Measurements from ENCODE around the gene ZNF785. TPM values are rescaled to one million over a fixed set of nuclear protein-coding genes. Genes with fewer than 3 reads are reported as not detected.
"Not testable (repeated sequence)": the region's sequence is repeated elsewhere in the genome, so short reads cannot be mapped to it uniquely, and the experiment has no call there.

ZNF785 gene
- total and polyA plus RNA-seq, 9 donors = 7.0 to 29.4 (median 19.9) TPM

GRCh38 chr16:30539000-30539964 is 46.2 kb downstream of the ZNF785 start:
- intact Hi-C loops (cut with DNase I) = loop anchor here in 1 of 4 donors (10.0 kb wide), 1 partner anchor 484 kb away; a partner anchor contains a TSS

GRCh38 chr16:30536391-30537024 is 49.0 kb downstream of the ZNF785 start:
- not testable (repeated sequence) for H3K4me1 ChIP-seq (ENCODE audit: insufficient read depth); H3K9me3 ChIP-seq; H3K4me3 ChIP-seq; H3K36me3 ChIP-seq; H3K27me3 ChIP-seq; DNase-seq
- H3K27ac ChIP-seq = peak overlapping the region in 1 of 2 donors; percentile 83
- intact Hi-C loops (cut with DNase I) = loop anchor here in 1 of 4 donors (10.0 kb wide), 1 partner anchor 482 kb away; a partner anchor contains a TSS
- 90 to 94% (median 92%) methylated on average over 13 of the region's 13 CpGs for WGBS, 3 donors

More at GRCh38 chr16:30539000-30539964, 46.2 kb downstream of the ZNF785 start:
- peak in 1 of 5 donors; percentile 8 for DNase-seq
- Histone ChIP-seq H3K4me1 (ENCODE audit: insufficient read depth) (peaks cover 5% of the 10 kb centered on the region), H3K27ac (no peak overlapping the region), H3K36me3 (no peaks in the 10 kb centered on the region), H3K4me3 (no peak overlapping the region), H3K27me3 (no peaks in the 10 kb centered on the region), H3K9me3 (no peaks in the 10 kb centered on the region)
- WGBS, 3 donors = 88 to 91% (median 90%) methylated on average over 8 of the region's 8 CpGs
- TF ChIP-seq CTCF (IDR thresholded peaks at IDR 0.05) (no peak), EP300 (IDR thresholded peaks at IDR 0.05) (no peak), POLR2A (IDR thresholded peaks at IDR 0.05) (no peak)

GRCh38 chr16:30535777-30536190 is 49.7 kb downstream of the ZNF785 start:
- WGBS, 3 donors = 27 to 33% (median 29%) methylated on average over 12 of the region's 12 CpGs
- peak; percentile 73 to 81 (median 75) for DNase-seq
- Histone ChIP-seq H3K36me3 (no peaks in the 10 kb centered on the region), H3K27me3 (no peaks in the 10 kb centered on the region), H3K27ac (peak overlapping the region in 1 of 2 donors; percentile 83), H3K9me3 (no peaks in the 10 kb centered on the region), H3K4me3 (peak overlapping the region; percentile 64), H3K4me1 (ENCODE audit: insufficient read depth) (peaks cover 7% of the 10 kb centered on the region)
- TF ChIP-seq EP300 (IDR thresholded peaks at IDR 0.05) = no peak
- peak; percentile 23 to 56 (median 47) for TF ChIP-seq CTCF (IDR thresholded peaks at IDR 0.05)
- intact Hi-C loops (cut with DNase I) = loop anchor here in 1 of 4 donors (10.0 kb wide), 1 partner anchor 481 kb away; a partner anchor contains a TSS

- H3K27ac ChIP-seq = peak overlapping the region; percentile 76 to 83
- no peaks in the 10 kb centered on the region for H3K27me3 ChIP-seq
- 2 to 6% (median 5%) methylated on average over 18 of the region's 18 CpGs for WGBS, 3 donors
- intact Hi-C loops (cut with DNase I) = loop anchor here in 1 of 4 donors (10.0 kb wide), 1 partner anchor 480 kb away; a partner anchor contains a TSS
- TF ChIP-seq EP300 (IDR thresholded peaks at IDR 0.05) (no peak), POLR2A (IDR thresholded peaks at IDR 0.05) (no peak), CTCF (IDR thresholded peaks at IDR 0.05) (no peak)
- no peaks in the 10 kb centered on the region for H3K36me3 ChIP-seq
- peaks cover 7% of the 10 kb centered on the region for H3K4me1 ChIP-seq (ENCODE audit: insufficient read depth)
- no peaks in the 10 kb centered on the region for H3K9me3 ChIP-seq
- peak overlapping the region; percentile 64 for H3K4me3 ChIP-seq
- no peak for DNase-seq
These were observed 50.3 kb downstream of the ZNF785 start for GRCh38 chr16:30535106-30535776.
